Fibroblast of lung (primary cell): ENCODE results near the gene CILP.

ENCODE experiments used
- EZH2 ChIP-seq: IDR thresholded peaks from 2 replicates; pipeline ENCODE4 v1.5.1; 2012; ENCODE audit warnings: low read length, control low read depth, mild to moderate bottlenecking; ENCODE audit errors: missing control alignments
- TF ChIP-seq, protein P1 (sequence below), 2 donors: IDR thresholded peaks in 1 of 2; conservative IDR thresholded peaks in 1 of 2; 1 replicate in 1 of 2; 2 replicates in 1 of 2; pipeline ENCODE4 v1.5.1; 2011 to 2012; ENCODE audit warnings: low read length in 2 of 2, control low read depth in 1 of 2, inconsistent platforms in 1 of 2, low read depth in 1 of 2, mild to moderate bottlenecking in 1 of 2

- TF ChIP-seq EZH2: no peak
- TF ChIP-seq, protein P1, sequence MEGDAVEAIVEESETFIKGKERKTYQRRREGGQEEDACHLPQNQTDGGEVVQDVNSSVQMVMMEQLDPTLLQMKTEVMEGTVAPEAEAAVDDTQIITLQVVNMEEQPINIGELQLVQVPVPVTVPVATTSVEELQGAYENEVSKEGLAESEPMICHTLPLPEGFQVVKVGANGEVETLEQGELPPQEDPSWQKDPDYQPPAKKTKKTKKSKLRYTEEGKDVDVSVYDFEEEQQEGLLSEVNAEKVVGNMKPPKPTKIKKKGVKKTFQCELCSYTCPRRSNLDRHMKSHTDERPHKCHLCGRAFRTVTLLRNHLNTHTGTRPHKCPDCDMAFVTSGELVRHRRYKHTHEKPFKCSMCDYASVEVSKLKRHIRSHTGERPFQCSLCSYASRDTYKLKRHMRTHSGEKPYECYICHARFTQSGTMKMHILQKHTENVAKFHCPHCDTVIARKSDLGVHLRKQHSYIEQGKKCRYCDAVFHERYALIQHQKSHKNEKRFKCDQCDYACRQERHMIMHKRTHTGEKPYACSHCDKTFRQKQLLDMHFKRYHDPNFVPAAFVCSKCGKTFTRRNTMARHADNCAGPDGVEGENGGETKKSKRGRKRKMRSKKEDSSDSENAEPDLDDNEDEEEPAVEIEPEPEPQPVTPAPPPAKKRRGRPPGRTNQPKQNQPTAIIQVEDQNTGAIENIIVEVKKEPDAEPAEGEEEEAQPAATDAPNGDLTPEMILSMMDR (conservative IDR thresholded peaks at IDR 0.05 in 1 of 2, IDR thresholded peaks at IDR 0.05 in 1 of 2; ENCODE audit: low read depth in 1 of 2, low read length in 2 of 2): no peak
Observed at GRCh38 chr15:65184305-65184867, 26.9 kb downstream of the CILP start.
